Measurements from ENCODE around the gene IFFO2.

The IFFO2 gene
- 66.8 to 162 (median 118) reads per million in 3 experiments for total RNA-seq

DNA sequence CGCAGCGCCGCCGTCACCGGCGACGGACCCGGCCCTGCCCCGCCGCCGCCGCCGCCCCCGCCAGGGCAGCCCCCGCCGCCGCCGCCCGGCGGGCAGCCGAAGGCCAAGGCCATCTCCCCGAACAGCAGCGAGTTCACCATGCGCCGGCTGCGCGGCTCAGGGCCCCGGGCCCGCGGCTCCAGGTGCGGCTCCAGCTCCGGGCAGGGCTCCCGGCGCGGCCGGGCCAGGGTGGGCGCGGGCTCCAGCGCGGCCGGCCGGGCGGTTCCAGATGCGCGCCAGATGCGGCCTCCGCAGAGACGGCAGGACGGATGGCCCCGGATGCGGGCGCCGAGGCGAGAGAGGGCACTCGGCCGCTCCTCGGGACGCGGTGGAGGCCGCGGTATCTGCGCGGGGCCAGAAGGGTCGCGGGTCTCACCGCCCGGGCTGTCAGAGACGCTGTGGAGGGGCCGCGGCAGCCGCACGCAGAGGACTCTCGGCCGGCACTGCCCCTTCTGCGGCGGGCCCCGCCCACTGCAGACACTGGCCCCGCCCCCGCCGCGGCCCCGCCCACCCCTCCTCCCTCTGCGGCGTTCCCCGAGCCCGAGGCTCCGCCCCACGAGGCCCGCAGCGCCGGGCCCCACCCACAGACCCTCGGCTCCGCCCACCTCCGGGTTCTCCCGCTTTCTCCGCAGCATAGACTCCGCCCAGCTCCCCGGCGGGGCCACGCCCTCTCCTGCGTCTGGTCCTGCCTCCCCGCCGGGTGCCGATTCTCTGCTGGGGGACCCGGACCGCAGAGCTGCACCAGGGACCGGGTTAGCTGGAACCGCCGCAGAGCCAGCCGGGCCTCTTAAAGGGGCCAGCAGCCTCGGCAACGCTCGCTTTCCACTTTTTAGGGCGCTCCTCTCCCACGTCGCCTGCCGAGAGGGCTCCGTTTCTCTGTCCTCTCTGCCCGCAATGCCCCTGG lies at the start of gene IFFO2:
Gene IFFO2, minus strand, starts transcription at position 484 of the 943 bp plus-strand sequence. Its CDS starts 344 bp downstream, at position 140.
- DNase-seq = peak; percentile 97

- no peak for DNase-seq
Measured at GRCh38 chr1:19006000-19006399, 49.5 kb upstream of the IFFO2 start.

- DNase-seq = no peak
Measured at GRCh38 chr1:19003371-19004290, 47.2 kb upstream of the IFFO2 start.

- DNase-seq = no peak
Measured at GRCh38 chr1:19000065-19000464, 43.6 kb upstream of the IFFO2 start.

DNA sequence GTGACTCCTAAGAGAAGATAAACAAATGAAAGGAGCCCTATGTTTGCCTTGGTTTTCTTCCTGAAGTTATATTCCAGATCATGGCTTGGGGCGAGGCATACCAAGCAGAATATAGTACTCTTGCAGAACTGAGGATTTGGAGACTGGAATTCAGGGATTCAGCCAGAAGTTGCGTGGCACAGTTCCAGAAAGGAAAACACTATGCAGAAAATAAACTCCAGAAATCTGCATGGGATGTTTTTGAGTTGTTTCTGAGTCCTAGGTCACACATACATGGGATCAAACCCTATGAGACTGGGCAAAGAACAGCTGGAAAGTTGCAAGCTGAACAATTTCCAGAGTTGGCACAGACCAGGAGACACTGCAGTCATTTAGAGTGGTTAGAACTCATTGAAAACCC lies 42.9 kb upstream of the IFFO2 start:
- DNase-seq = no peak

DNA sequence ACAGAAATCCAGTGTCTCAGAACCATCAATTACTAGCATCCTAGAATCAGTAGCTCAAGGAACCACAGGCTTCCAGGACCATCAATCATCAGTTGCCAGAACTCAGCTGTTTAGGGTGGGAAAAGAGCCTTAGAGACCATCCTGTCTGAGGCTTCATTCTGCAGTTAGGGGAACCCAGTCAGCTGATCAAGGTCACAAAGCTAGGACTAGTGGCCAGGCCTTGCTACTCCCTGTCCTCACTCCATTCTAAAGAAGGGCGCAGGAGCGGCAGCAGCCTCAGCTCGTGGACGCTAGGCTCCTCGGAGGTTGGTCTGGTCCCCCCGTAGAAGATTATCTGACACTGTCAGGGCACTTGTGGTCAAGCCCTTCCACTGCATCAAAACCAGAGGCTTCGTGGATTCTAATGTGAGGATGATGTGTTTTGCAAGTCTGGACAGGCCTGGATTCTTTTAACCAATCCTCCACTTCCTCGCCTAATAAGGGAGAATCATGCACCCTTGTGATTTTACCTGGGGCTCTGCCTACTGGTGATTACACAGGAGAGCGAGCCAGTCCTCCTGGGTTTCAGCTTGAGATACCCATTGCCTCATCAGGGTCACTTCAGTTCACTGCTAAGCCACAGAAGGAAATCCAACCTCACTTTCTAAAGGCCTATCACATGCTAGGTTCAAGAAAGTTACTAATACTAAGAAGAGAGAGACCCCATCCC lies 41.7 kb upstream of the IFFO2 start:
- no peak for DNase-seq

GRCh38 chr1:18997508-18997907 lies 41.0 kb upstream of the IFFO2 start:
- no peak for DNase-seq

DNA sequence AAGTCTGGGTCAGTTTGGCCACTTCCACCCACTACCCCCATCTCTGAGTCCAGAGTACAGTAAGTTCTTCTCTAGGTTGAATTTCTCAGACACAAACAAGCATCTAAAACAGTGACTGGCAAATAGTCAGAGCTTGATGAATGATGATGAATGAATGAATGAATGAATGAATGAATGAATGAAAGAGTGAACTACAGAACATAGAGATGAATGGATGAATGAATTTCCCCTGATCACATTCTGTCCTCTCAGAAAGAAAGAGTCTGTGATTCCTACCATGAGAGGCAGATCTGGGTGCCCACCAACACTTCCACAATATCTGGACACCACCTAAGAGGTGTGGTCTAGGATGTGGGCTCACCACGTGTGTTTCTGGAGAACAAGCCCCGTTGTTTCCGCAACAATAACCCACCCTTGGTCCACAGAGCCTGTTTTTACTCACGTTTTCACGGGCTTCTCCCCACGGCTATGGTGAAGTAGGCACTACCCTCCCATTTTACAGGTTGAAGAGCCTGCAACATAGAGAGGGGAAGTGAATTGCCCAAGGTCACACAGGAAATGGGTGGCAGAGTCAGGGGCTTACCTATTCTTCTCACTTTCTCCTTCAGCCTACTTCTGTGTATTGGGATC lies 40.2 kb upstream of the IFFO2 start:
- DNase-seq = no peak

DNA sequence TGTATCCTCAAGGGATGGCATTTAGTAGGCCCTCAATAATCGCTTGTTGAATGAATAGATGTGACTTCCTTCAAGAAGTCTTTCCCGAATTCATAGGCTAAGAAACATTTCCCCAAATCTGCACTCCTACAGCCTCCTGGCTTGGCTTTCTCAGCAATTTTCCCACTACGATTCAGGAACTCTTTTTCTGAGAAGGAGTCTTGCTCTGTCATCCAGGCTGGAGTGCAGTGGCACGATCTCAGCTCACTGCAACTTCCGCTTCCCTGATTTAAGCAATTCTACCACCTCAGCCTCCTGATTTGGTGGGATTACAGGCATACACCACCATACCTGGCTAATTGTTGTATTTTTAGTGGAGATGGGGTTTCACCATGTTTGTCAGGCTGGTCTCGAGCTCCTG lies 37.9 kb upstream of the IFFO2 start:
- no peak for DNase-seq

GRCh38 chr1:18992646-18993045 lies 36.2 kb upstream of the IFFO2 start:
- no peak for DNase-seq

GRCh38 chr1:18991585-18991984 lies 35.1 kb upstream of the IFFO2 start:
- no peak for DNase-seq

DNA sequence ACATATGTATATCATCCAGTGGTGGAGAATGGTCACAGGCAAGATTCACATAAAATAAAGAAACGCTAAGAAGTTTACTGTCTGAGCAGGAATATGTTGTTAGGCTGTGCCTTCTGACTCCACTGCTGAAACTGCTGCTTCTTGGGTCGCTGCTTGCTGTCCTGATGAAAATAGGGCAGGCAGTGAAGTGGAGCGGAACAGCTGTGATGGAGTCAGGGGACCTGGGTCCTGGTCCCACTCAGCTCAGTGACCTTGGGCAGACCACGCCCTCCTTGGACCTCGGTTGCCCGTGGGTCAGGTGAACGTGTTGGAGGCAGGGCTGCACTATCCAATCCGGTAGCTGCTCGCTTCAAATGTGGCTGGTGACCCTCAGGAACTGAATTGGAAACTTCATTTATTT lies 33.4 kb upstream of the IFFO2 start:
- no peak for DNase-seq

- no peak for DNase-seq
Measured at GRCh38 chr1:18989176-18989799, 32.8 kb upstream of the IFFO2 start.

GRCh38 chr1:18981242-18981641 lies 24.8 kb upstream of the IFFO2 start:
- no peak for DNase-seq

- no peak for DNase-seq
Measured at GRCh38 chr1:18978706-18979105, 22.2 kb upstream of the IFFO2 start.

GRCh38 chr1:18977428-18977827 lies 21.0 kb upstream of the IFFO2 start:
- DNase-seq = no peak

- no peak for DNase-seq
Measured at GRCh38 chr1:18976096-18976495, 19.6 kb upstream of the IFFO2 start.

DNA sequence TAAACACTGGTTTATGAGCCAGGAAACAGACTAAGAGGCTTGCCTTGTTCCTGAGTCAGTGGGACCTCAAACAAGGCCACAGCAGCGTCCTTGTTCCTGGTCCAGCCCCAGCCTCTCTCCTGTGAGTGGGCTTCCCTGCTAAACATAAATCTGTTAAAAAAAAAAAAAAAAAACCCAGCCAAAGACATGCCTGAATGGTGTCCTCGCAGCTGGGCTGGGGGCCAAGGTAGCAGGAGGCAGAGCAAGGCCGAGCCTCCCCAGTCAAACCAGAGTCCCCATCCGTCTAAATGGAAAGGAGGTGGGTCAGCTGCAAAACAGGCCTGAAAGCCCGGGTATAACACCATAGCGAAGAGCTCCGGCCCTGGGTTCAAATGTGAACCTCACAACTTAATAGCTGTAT lies 18.1 kb upstream of the IFFO2 start:
- DNase-seq = no peak

DNA sequence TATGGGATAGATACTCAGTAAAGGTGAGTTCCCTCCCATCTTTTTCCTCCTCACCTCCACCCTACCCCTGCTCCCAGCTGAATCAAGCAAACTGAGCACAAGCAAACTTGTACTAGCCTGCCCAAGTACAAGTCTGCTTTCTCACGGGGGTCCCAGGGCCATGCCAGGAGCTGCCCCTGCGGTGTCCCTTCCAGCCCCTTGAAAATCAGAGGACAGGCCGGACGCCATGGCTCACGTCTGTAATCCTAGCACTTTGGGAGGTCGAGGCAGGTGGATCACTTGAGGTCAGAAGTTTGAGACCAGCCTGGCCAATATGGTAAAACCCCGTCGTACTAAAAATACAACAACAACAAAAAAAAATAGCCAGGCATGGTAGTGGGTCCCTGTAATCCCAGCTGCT lies 17.5 kb upstream of the IFFO2 start:
- no peak for DNase-seq

DNA sequence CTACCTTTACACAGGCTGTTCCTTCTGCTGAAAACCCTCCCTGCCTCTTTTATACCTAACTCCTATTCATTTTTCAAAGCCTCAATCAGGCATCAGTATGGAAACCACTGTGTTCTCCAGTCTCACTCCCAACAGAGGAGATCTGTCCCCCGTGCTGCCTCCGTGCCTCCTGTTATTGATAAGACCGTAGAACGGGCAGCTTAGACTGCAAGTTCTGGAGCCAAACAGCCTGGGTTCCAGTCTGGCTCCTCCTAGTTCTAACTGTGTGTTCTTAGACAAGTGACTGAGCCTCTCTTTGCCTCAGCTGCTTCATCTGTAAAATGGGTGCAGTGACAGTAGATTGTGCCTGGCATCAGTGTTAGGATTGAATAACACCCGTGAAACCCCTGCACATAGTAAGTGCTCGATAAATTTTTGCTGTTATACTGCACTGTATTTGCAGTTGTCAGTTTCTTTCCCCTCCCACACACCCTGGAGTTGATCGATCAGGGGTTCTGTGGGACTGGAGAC lies 17.0 kb upstream of the IFFO2 start:
- DNase-seq = no peak

DNA sequence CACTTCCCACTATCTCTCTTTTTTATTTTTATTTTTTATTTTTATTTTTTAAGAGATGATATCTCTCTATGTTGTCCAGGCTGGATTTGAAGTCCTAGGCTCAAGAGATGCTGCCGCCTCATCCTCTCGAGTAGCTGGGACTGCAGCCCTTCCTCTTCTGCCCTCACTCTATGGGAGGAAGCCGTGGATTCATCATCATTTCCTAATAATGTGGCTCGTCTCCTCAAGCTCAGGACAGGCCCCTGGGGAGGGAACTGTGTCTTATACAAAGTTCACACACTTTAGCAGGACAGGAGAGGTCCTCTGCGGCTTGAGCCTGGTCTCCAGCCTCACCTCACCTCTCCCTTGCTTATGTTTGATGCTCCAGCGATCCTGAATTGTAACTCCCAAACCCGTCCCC lies 16.5 kb upstream of the IFFO2 start:
- DNase-seq = no peak

DNA sequence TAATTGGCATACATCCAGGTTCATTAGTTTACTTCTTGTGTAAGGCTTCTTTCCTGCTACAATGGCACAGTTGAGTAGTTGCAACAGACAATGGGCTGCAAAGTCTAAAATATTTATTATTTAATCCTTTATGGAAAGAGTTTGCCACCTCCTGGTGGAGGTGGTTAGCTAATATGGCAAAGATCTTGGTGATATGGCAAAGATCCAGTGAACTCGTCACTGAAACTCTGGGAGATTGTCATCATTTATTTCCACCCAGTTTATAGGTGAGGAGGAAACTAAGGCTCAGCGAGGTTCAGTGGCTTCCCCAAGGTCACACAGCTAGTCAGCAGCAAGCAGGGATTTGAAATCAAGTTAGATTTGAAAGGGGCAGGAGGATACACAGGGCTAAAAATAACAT lies 16.1 kb upstream of the IFFO2 start:
- peak; percentile 45 for DNase-seq
